Measurements from ENCODE around the gene SEC22C.

The SEC22C gene

GRCh38 chr3:42581709-42582473 is at the start of gene SEC22C:
TSS of gene SEC22C (minus strand) at chr3:42581967. CDS start at chr3:42569046, 12,921 bp downstream.
- TF ChIP-seq CTCF (IDR thresholded peaks at IDR 0.05; ENCODE audit: insufficient read depth, low read length, missing control alignments): no peak
- CTCF ChIA-PET: interaction anchor here (1.0 to 2.8 kb wide), 9 partner anchors 9 to 462 kb away, joined by 3 to 21 read pairs (median 4); partner anchors contain the start of gene NKTR
- peak within 1 kb of the TSS; percentile 73 for H3K4me3 ChIP-seq (ENCODE audit: low read depth, low read length)
- peak; percentile 46 for DNase-seq (ENCODE audit: low read depth, low spot score)
- POLR2A ChIA-PET: interaction anchor here (1.2 to 1.6 kb wide), 2 partner anchors 9 to 19 kb away, joined by 4 to 6 read pairs; partner anchors contain the start of genes NKTR and SS18L2

- H3K4me3 ChIP-seq (ENCODE audit: low read depth, low read length): no peak overlapping the region
- peak; percentile 24 for TF ChIP-seq CTCF (IDR thresholded peaks at IDR 0.05; ENCODE audit: insufficient read depth, low read length, missing control alignments)
- CTCF ChIA-PET: interaction anchor here (0.6 to 5.6 kb wide), 8 partner anchors 9 to 38 kb away, joined by 3 to 38 read pairs (median 6); partner anchors contain the start of gene NKTR
- DNase-seq (ENCODE audit: low read depth, low spot score): no peak
- POLR2A ChIA-PET: no interaction called here
These were observed 31.7 kb upstream of the SEC22C start for GRCh38 chr3:42613462-42613861.

GRCh38 chr3:42612928-42613327 is 31.2 kb upstream of the SEC22C start:
- ChIA-PET POLR2A (no interaction called here), CTCF (interaction anchor here (0.6 to 5.6 kb wide), 8 partner anchors 11 to 38 kb away, joined by 3 to 38 read pairs (median 6); partner anchors contain the start of gene NKTR)
- no peak overlapping the region for H3K4me3 ChIP-seq (ENCODE audit: low read depth, low read length)
- no peak for DNase-seq (ENCODE audit: low read depth, low spot score)
- TF ChIP-seq CTCF (IDR thresholded peaks at IDR 0.05; ENCODE audit: insufficient read depth, low read length, missing control alignments): no peak

GRCh38 chr3:42612217-42612616 is 30.4 kb upstream of the SEC22C start:
- ChIA-PET POLR2A (no interaction called here), CTCF (interaction anchor here (0.9 to 5.6 kb wide), 2 partner anchors 10 to 14 kb away, joined by 3 to 38 read pairs; partner anchors contain the start of gene NKTR)
- TF ChIP-seq CTCF (IDR thresholded peaks at IDR 0.05; ENCODE audit: insufficient read depth, low read length, missing control alignments): no peak
- no peak for DNase-seq (ENCODE audit: low read depth, low spot score)
- H3K4me3 ChIP-seq (ENCODE audit: low read depth, low read length): no peak overlapping the region

GRCh38 chr3:42610976-42611375 is 29.2 kb upstream of the SEC22C start:
- DNase-seq (ENCODE audit: low read depth, low spot score): no peak
- no peak for TF ChIP-seq CTCF (IDR thresholded peaks at IDR 0.05; ENCODE audit: insufficient read depth, low read length, missing control alignments)
- H3K4me3 ChIP-seq (ENCODE audit: low read depth, low read length): no peak overlapping the region
- POLR2A ChIA-PET: no interaction called here
- CTCF ChIA-PET: interaction anchor here (1.1 to 1.5 kb wide), 2 partner anchors 9 to 13 kb away, joined by 3 to 8 read pairs; no protein-coding TSS in a partner anchor

- no peak overlapping the region for H3K4me3 ChIP-seq (ENCODE audit: low read depth, low read length)
- DNase-seq (ENCODE audit: low read depth, low spot score): no peak
- POLR2A ChIA-PET: no interaction called here
- CTCF ChIA-PET: no interaction called here
- no peak for TF ChIP-seq CTCF (IDR thresholded peaks at IDR 0.05; ENCODE audit: insufficient read depth, low read length, missing control alignments)
These were observed 26.8 kb upstream of the SEC22C start for GRCh38 chr3:42608581-42608980.
